ENCODE measurements around the gene TCEA2.

- TF ChIP-seq CTCF (conservative IDR thresholded peaks at IDR 0.05; ENCODE audit: low read length) (no peak), EZH2phosphoT487 (IDR thresholded peaks at IDR 0.05; ENCODE audit: borderline replicate concordance, low read depth, low read length) (no peak)
Measured at GRCh38 chr20:64040231-64041039, 22.6 kb upstream of the TCEA2 start.
